Measurements from ENCODE around the gene POU3F3.

The POU3F3 gene

DNA sequence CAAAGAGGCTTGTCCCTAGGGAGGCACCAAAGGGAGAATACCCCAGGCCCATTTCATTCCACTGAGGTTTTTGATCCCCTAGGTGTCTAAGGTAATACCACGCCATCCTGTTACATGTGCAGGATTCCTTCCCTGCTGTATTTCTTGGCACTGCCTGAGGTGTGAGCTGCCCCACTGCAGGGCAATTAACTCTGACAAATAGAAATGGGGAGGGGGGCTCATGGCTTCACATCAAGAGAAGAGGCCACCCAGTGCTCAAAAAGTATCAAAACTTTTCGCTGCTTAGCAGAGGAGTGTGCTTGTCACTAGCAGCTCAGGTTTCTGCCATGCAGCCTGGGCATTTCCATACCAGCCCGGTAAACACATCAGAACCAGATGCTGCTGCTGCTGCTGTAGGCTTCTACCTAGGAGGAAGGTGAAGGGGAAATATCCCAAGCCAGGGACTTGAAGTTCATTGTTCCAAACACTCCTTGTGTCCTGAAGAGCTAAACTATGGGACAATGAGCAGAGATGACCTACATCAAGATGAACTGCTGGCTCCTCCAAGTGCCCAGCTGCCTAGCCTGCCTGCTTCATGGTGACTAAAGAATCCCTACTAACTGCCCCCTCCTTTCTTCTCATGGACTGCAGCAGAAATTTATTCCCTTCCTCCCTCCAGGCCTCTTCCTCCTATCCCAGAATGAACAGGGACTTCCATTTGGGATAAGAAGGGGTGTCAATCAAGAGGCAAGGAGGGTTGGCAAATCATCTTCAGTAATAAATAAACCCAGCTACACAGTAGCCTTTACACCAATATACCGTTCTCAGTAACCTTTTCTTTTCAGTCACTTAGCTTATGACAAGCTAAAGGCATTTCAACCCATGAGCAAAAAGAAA is 16.4 kb downstream of the POU3F3 start:
- Mint-ChIP-seq H3K36me3 (ENCODE audit: low read depth) (no peaks in the 10 kb centered on the region), H3K27me3 (ENCODE audit: low read depth, poor library complexity) (peaks cover 98% of the 10 kb centered on the region), H3K9me3 (no peaks in the 10 kb centered on the region), H3K27ac (no peak overlapping the region), H3K4me3 (no peak overlapping the region), H3K4me1 (peaks cover 20% of the 10 kb centered on the region)
- TF ChIP-seq, protein P1, sequence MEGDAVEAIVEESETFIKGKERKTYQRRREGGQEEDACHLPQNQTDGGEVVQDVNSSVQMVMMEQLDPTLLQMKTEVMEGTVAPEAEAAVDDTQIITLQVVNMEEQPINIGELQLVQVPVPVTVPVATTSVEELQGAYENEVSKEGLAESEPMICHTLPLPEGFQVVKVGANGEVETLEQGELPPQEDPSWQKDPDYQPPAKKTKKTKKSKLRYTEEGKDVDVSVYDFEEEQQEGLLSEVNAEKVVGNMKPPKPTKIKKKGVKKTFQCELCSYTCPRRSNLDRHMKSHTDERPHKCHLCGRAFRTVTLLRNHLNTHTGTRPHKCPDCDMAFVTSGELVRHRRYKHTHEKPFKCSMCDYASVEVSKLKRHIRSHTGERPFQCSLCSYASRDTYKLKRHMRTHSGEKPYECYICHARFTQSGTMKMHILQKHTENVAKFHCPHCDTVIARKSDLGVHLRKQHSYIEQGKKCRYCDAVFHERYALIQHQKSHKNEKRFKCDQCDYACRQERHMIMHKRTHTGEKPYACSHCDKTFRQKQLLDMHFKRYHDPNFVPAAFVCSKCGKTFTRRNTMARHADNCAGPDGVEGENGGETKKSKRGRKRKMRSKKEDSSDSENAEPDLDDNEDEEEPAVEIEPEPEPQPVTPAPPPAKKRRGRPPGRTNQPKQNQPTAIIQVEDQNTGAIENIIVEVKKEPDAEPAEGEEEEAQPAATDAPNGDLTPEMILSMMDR (IDR thresholded peaks at IDR 0.05): no peak
- DNase-seq: no peak

- no peaks in the 10 kb centered on the region for H3K36me3 Mint-ChIP-seq (ENCODE audit: low read depth)
Observed at GRCh38 chr2:104871649-104871971, 17.7 kb downstream of the POU3F3 start.

GRCh38 chr2:104871972-104872865 is 18.3 kb downstream of the POU3F3 start:
- H3K27me3 Mint-ChIP-seq (ENCODE audit: low read depth, poor library complexity): peaks cover 98% of the 10 kb centered on the region
- peak; percentile 45 for DNase-seq
- H3K9me3 Mint-ChIP-seq: no peaks in the 10 kb centered on the region
- peaks cover 20% of the 10 kb centered on the region for H3K4me1 Mint-ChIP-seq
- H3K4me3 Mint-ChIP-seq: peak overlapping the region; percentile 84
- H3K36me3 Mint-ChIP-seq (ENCODE audit: low read depth): no peaks in the 10 kb centered on the region
- no peak overlapping the region for H3K27ac Mint-ChIP-seq
- TF ChIP-seq, protein P1 (IDR thresholded peaks at IDR 0.05): no peak

More at GRCh38 chr2:104871649-104871971, 17.7 kb downstream of the POU3F3 start:
- DNase-seq: no peak
- TF ChIP-seq, protein P1 (IDR thresholded peaks at IDR 0.05): no peak
- H3K9me3 Mint-ChIP-seq: no peaks in the 10 kb centered on the region
- peaks cover 98% of the 10 kb centered on the region for H3K27me3 Mint-ChIP-seq (ENCODE audit: low read depth, poor library complexity)
- peak overlapping the region; percentile 84 for H3K4me3 Mint-ChIP-seq
- no peak overlapping the region for H3K27ac Mint-ChIP-seq
- peaks cover 20% of the 10 kb centered on the region for H3K4me1 Mint-ChIP-seq

- Mint-ChIP-seq H3K36me3 (ENCODE audit: low read depth) (no peaks in the 10 kb centered on the region), H3K27me3 (ENCODE audit: low read depth, poor library complexity) (peaks cover 98% of the 10 kb centered on the region), H3K4me1 (peaks cover 20% of the 10 kb centered on the region), H3K27ac (no peak overlapping the region), H3K9me3 (no peaks in the 10 kb centered on the region), H3K4me3 (peak overlapping the region; percentile 84)
- TF ChIP-seq, protein P1 (IDR thresholded peaks at IDR 0.05): peak; percentile 62
- DNase-seq: peak; percentile 76
Observed at GRCh38 chr2:104872866-104873688, 19.2 kb downstream of the POU3F3 start.

GRCh38 chr2:104873689-104874054 is 19.8 kb downstream of the POU3F3 start:
- Mint-ChIP-seq H3K4me3 (peak overlapping the region; percentile 84), H3K27me3 (ENCODE audit: low read depth, poor library complexity) (peaks cover 96% of the 10 kb centered on the region), H3K4me1 (peaks cover 20% of the 10 kb centered on the region), H3K36me3 (ENCODE audit: low read depth) (no peaks in the 10 kb centered on the region), H3K9me3 (no peaks in the 10 kb centered on the region), H3K27ac (no peak overlapping the region)
- DNase-seq: no peak
- TF ChIP-seq, protein P1 (IDR thresholded peaks at IDR 0.05): no peak
